OCI-LY3 (cell line): ENCODE measurements around the gene HIVEP3.

Experiments
- H2AFZ ChIP-seq: fragments of 200-600, 300-600 bp; shearing (Covaris generic); 2 replicates; pipeline ENCODE4 v1.6.0; 2014; ENCODE audit warnings: antibody characterized with exemption, low read depth, low read length
- H3K27ac ChIP-seq: fragments of 200-600, 300-600 bp; sonication (generic); 2 replicates; pipeline ENCODE4 v1.5.1; 2014; ENCODE audit warnings: mild to moderate bottlenecking, low read length, moderate library complexity, mixed read lengths
- H3K27me3 ChIP-seq: fragments of 200-600, 300-600 bp; sonication (generic); 2 replicates; pipeline ENCODE4 v1.6.1; 2014; ENCODE audit warnings: low read depth, low read length, mixed read lengths
- H3K36me3 ChIP-seq: fragments of 200-600, 300-600 bp; sonication (generic); replicated peaks from 2 replicates; pipeline ENCODE3; 2014; ENCODE audit warnings: low read depth, low read length, mixed read lengths
- H3K4me1 ChIP-seq: fragments of 300-600, 200-600 bp; sonication (generic); 2 replicates; pipeline ENCODE4 v1.6.1; 2014; ENCODE audit warnings: low read length, mixed read lengths
- H3K4me2 ChIP-seq: fragments of 200-600, 300-600 bp; sonication (generic); 2 replicates; pipeline ENCODE4 v1.6.1; 2014; ENCODE audit warnings: low read length, mixed read lengths
- H3K4me3 ChIP-seq: fragments of 300-600, 200-600 bp; sonication (generic); 2 replicates; pipeline ENCODE4 v1.5.1; 2014; ENCODE audit warnings: antibody characterized with exemption, mild to moderate bottlenecking, low read length, moderate library complexity
- H3K79me2 ChIP-seq: fragments of 300-600, 200-600 bp; shearing (Covaris generic); 2 replicates; pipeline ENCODE4 v1.6.1; 2014; ENCODE audit warnings: mild to moderate bottlenecking, low read length, mixed read lengths
- H3K9ac ChIP-seq: fragments of 300-600, 200-600 bp; shearing (Covaris generic); 2 replicates; pipeline ENCODE4 v1.6.0; 2014; ENCODE audit warnings: mild to moderate bottlenecking, low read length, moderate library complexity
- H3K9me3 ChIP-seq: fragments of 200-600, 300-600 bp; shearing (Covaris generic); 2 replicates; pipeline ENCODE4 v1.6.1; 2014; ENCODE audit warnings: low read length, mixed read lengths; ENCODE audit not compliant: insufficient read depth
- H4K20me1 ChIP-seq: fragments of 200-600, 300-600 bp; sonication (generic); 2 replicates; pipeline ENCODE4 v1.6.1; 2016; ENCODE audit warnings: low read length, mixed read lengths; ENCODE audit not compliant: insufficient read depth
- EZH2phosphoT487 ChIP-seq: fragments of 200-600 bp; shearing (Covaris generic); IDR thresholded peaks from 2 replicates; pipeline ENCODE4 v1.6.1; 2018; ENCODE audit warnings: antibody characterized with exemption, mixed run types, low read depth
- TF ChIP-seq, protein P1 (sequence below): fragments of 200-600, 300-600 bp; sonication (generic); IDR thresholded peaks from 2 replicates; pipeline ENCODE4 v1.5.1; 2014; ENCODE audit warnings: antibody characterized with exemption, low read length, low read depth

HIVEP3 gene

DNA sequence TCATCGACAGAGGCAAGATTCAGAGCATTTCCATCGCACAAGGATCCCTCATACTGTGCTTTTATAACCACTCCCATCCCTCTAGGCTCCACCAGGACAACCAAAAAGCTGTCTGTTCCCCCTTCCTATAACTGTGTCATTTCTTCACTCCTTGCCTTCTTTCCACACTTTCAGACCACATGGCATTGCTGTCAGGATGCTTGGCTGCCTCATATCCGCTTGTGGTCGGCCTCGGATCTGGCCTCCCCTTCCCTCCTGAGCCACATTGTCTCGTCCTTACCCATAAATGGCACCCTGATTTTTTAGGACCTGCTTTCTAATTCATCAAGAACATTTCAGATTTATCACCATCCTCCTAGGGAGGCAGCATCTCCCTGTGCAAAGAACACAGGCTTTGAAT, 80.5 kb downstream of the HIVEP3 start:
- Histone ChIP-seq H3K9me3 (no peaks in the 10 kb centered on the region), H3K27ac (no peak overlapping the region), H3K79me2 (no peaks in the 10 kb centered on the region), H2AFZ (no peak overlapping the region), H3K9ac (no peak overlapping the region), H3K27me3 (no peaks in the 10 kb centered on the region), H4K20me1 (no peaks in the 10 kb centered on the region), H3K4me2 (no peak overlapping the region), H3K4me3 (no peak overlapping the region), H3K36me3 (no peaks in the 10 kb centered on the region), H3K4me1 (no peaks in the 10 kb centered on the region)
- TF ChIP-seq, protein P1, sequence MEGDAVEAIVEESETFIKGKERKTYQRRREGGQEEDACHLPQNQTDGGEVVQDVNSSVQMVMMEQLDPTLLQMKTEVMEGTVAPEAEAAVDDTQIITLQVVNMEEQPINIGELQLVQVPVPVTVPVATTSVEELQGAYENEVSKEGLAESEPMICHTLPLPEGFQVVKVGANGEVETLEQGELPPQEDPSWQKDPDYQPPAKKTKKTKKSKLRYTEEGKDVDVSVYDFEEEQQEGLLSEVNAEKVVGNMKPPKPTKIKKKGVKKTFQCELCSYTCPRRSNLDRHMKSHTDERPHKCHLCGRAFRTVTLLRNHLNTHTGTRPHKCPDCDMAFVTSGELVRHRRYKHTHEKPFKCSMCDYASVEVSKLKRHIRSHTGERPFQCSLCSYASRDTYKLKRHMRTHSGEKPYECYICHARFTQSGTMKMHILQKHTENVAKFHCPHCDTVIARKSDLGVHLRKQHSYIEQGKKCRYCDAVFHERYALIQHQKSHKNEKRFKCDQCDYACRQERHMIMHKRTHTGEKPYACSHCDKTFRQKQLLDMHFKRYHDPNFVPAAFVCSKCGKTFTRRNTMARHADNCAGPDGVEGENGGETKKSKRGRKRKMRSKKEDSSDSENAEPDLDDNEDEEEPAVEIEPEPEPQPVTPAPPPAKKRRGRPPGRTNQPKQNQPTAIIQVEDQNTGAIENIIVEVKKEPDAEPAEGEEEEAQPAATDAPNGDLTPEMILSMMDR = no peak
- no peak for TF ChIP-seq EZH2phosphoT487

DNA sequence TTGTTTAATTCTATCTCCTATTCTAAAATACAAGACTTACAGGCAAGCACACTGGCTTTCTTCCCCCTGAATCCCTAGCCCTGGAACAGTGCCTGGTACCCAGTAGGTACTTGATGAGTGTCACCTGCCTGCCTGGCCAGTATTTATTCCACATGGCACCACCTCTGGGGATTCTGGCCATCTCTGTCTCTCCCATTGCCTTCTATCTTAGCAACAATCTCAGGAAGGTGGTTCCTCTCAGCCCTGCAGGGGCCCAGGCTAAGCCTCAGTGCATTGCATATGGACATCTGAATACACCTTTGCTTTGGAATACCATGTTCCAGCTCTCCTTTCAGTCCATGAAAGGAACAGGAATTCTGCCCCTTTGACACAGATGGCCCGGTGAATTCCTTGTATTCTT, 81.0 kb downstream of the HIVEP3 start:
- Histone ChIP-seq H3K36me3 (no peaks in the 10 kb centered on the region), H3K27ac (no peak overlapping the region), H4K20me1 (no peaks in the 10 kb centered on the region), H2AFZ (no peak overlapping the region), H3K9ac (no peak overlapping the region), H3K79me2 (no peaks in the 10 kb centered on the region), H3K9me3 (no peaks in the 10 kb centered on the region), H3K27me3 (no peaks in the 10 kb centered on the region), H3K4me1 (no peaks in the 10 kb centered on the region), H3K4me2 (no peak overlapping the region), H3K4me3 (no peak overlapping the region)
- TF ChIP-seq, protein P1 = no peak
- no peak for TF ChIP-seq EZH2phosphoT487

GRCh38 chr1:41835485-41835884, 83.2 kb downstream of the HIVEP3 start:
- Histone ChIP-seq H3K27ac (no peak overlapping the region), H3K4me2 (no peak overlapping the region), H3K4me3 (no peak overlapping the region), H3K4me1 (no peaks in the 10 kb centered on the region), H3K9ac (no peak overlapping the region), H3K79me2 (no peaks in the 10 kb centered on the region), H4K20me1 (no peaks in the 10 kb centered on the region), H2AFZ (no peak overlapping the region), H3K9me3 (no peaks in the 10 kb centered on the region), H3K36me3 (no peaks in the 10 kb centered on the region), H3K27me3 (no peaks in the 10 kb centered on the region)
- TF ChIP-seq, protein P1 = no peak
- no peak for TF ChIP-seq EZH2phosphoT487

DNA sequence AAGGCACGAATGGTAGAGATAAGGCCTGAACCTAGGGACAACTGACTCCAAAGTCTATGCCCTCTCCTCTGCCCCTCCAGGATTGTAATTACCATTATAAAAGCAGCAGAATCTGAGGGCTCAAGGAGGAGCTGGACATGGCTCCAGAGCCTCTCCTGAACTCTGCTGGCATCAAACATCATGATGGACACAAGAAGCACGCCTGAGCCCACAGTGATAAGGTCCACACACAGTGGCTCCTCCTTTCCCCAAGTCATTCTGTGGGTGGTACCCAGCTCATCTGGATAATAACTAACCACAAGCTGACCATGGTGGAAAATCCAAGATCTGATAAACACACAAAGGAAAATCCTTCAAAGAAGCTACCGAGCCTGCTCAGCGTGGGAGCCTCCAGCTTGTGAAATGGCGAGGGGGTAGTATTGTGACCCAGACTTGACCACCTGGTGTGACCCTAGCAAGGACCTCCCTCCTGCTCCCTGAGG, 85.2 kb downstream of the HIVEP3 start:
- Histone ChIP-seq H3K9me3 (no peaks in the 10 kb centered on the region), H3K4me3 (no peak overlapping the region), H3K79me2 (no peaks in the 10 kb centered on the region), H3K9ac (no peak overlapping the region), H4K20me1 (no peaks in the 10 kb centered on the region), H3K4me2 (no peak overlapping the region), H3K4me1 (no peaks in the 10 kb centered on the region), H3K27me3 (no peaks in the 10 kb centered on the region), H3K27ac (no peak overlapping the region), H2AFZ (no peak overlapping the region), H3K36me3 (no peaks in the 10 kb centered on the region)
- TF ChIP-seq, protein P1 = no peak
- no peak for TF ChIP-seq EZH2phosphoT487
